HL-60 (cell line): ENCODE measurements around the gene EFTUD2.

Experiments used
- DNase-seq, 2 experiments: peaks; one replicate each; pipeline ENCODE4 v3.0.0-alpha.2; 2010 to 2020; ENCODE audit warnings: low read depth in 1 of 2, low spot score in 1 of 2
- H3K27ac ChIP-seq: fragments of 250-450 bp; sonication (Bioruptor Pico); replicated peaks from 2 replicates; pipeline ENCODE4 v1.5.1; 2020; ENCODE audit warnings: mild to moderate bottlenecking, moderate library complexity
- H3K27me3 ChIP-seq: fragments of 250-450 bp; sonication (Bioruptor Pico); 2 replicates; pipeline ENCODE4 v1.5.1; 2021; ENCODE audit warnings: mild to moderate bottlenecking, moderate library complexity; ENCODE audit not compliant: insufficient read depth, poor library complexity, severe bottlenecking
- H3K4me3 ChIP-seq: replicated peaks from 2 replicates; pipeline ENCODE4 v1.5.1; 2011; ENCODE audit warnings: mild to moderate bottlenecking, control low read depth, low read length; ENCODE audit not compliant: insufficient read depth
- CTCF ChIP-seq: IDR thresholded peaks from one replicate; pipeline ENCODE4 v1.5.1; 2011; ENCODE audit warnings: low read length, control low read depth, inconsistent platforms; ENCODE audit not compliant: insufficient read depth
- GABPA ChIP-seq: IDR thresholded peaks from 2 replicates; pipeline ENCODE4 v1.6.1; 2012; ENCODE audit warnings: low read depth
- POLR2AphosphoS5 ChIP-seq: IDR thresholded peaks from 2 replicates; pipeline ENCODE4 v1.6.1; 2012; ENCODE audit warnings: low read depth
- SPI1 ChIP-seq: IDR thresholded peaks from 2 replicates; pipeline ENCODE4 v1.6.1; 2012; ENCODE audit warnings: low read depth, mild to moderate bottlenecking, borderline replicate concordance
- TF ChIP-seq, protein P1 (sequence below): IDR thresholded peaks from 2 replicates; pipeline ENCODE4 v1.6.1; 2012; ENCODE audit warnings: low read depth; ENCODE audit not compliant: insufficient replicate concordance

EFTUD2 gene

GRCh38 chr17:44901411-44901921, 2.2 kb upstream of the EFTUD2 start:
- no peaks in the 10 kb centered on the region for H3K27me3 ChIP-seq
- TF ChIP-seq CTCF, result no peak
- TF ChIP-seq, protein P1, sequence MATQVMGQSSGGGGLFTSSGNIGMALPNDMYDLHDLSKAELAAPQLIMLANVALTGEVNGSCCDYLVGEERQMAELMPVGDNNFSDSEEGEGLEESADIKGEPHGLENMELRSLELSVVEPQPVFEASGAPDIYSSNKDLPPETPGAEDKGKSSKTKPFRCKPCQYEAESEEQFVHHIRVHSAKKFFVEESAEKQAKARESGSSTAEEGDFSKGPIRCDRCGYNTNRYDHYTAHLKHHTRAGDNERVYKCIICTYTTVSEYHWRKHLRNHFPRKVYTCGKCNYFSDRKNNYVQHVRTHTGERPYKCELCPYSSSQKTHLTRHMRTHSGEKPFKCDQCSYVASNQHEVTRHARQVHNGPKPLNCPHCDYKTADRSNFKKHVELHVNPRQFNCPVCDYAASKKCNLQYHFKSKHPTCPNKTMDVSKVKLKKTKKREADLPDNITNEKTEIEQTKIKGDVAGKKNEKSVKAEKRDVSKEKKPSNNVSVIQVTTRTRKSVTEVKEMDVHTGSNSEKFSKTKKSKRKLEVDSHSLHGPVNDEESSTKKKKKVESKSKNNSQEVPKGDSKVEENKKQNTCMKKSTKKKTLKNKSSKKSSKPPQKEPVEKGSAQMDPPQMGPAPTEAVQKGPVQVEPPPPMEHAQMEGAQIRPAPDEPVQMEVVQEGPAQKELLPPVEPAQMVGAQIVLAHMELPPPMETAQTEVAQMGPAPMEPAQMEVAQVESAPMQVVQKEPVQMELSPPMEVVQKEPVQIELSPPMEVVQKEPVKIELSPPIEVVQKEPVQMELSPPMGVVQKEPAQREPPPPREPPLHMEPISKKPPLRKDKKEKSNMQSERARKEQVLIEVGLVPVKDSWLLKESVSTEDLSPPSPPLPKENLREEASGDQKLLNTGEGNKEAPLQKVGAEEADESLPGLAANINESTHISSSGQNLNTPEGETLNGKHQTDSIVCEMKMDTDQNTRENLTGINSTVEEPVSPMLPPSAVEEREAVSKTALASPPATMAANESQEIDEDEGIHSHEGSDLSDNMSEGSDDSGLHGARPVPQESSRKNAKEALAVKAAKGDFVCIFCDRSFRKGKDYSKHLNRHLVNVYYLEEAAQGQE, result no peak
- no peak overlapping the region for H3K4me3 ChIP-seq
- peak; percentile 34 to 91 for DNase-seq
- no peak overlapping the region; the same call in 1 of the 2 replicates for H3K27ac ChIP-seq

DNA sequence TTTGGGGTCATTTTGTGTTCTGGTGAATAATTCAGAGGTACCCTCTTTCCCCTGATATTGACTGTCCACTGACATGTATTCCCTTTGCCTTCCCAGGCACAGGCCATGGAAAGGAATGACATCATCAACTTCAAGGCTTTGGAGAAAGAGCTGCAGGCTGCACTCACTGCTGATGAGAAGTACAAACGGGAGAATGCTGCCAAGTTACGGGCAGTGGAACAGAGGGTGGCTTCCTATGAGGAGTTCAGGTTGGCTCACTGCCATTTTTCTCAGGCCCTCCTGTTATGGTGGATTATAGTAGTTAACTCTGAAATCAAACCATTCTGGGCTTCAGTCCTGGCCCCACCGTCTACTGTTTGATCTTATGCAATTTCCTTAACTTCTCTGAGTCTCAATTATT, 1.6 kb upstream of the EFTUD2 start:
- Histone ChIP-seq H3K4me3 (no peak overlapping the region), H3K27ac (peak overlapping the region; percentile 100), H3K27me3 (no peaks in the 10 kb centered on the region)
- peak; percentile 35 to 43 for DNase-seq
- TF ChIP-seq, protein P1, result no peak
- TF ChIP-seq CTCF, result no peak
- TF ChIP-seq GABPA, result no peak
- TF ChIP-seq SPI1, result no peak
- TF ChIP-seq POLR2AphosphoS5, result no peak

- H3K27ac ChIP-seq, result peak overlapping the region; percentile 100
- DNase-seq, result peak in 1 of 2 experiments; percentile 91
- TF ChIP-seq SPI1, result peak; percentile 94
- no peak for TF ChIP-seq POLR2AphosphoS5
- peak overlapping the region; percentile 82 for H3K4me3 ChIP-seq
- no peaks in the 10 kb centered on the region for H3K27me3 ChIP-seq
Observed at GRCh38 chr17:44898768-44899073, 524 bp downstream of the EFTUD2 start.

DNA sequence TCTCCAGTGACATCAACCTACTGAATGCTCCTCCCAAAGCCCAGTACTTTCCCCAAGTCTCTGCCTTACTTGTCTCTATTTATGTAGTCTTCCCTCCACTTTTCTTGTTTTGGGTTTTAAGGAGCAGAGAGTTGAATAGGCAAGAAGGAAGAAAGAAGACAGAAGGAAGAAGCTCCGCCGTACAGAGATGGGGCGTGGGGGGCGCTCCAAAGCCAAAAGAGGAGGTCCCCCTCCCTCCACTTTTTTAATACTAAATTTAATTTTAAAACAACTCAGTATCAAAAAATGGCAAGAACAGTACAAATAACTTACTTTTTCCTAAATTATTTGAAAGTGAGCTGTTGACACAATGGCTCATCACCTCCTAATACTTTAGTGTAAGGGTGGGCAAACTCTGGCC, 4.6 kb downstream of the EFTUD2 start:
- TF ChIP-seq SPI1, result no peak
- TF ChIP-seq, protein P1, result no peak
- no peak for TF ChIP-seq GABPA
- no peak for TF ChIP-seq POLR2AphosphoS5
- TF ChIP-seq CTCF, result no peak
- H3K4me3 ChIP-seq, result no peak overlapping the region
- H3K27me3 ChIP-seq, result no peaks in the 10 kb centered on the region
- no peak overlapping the region for H3K27ac ChIP-seq
- no peak for DNase-seq
